ENCODE measurements around the gene EFCAB6. TPM values are rescaled to one million over a fixed set of nuclear protein-coding genes. Genes with fewer than 3 reads are reported as not detected.

Gene EFCAB6
- total RNA-seq, 6 experiments from 2014 or later = 0.29 to 1.5 (median 0.93) TPM

DNA sequence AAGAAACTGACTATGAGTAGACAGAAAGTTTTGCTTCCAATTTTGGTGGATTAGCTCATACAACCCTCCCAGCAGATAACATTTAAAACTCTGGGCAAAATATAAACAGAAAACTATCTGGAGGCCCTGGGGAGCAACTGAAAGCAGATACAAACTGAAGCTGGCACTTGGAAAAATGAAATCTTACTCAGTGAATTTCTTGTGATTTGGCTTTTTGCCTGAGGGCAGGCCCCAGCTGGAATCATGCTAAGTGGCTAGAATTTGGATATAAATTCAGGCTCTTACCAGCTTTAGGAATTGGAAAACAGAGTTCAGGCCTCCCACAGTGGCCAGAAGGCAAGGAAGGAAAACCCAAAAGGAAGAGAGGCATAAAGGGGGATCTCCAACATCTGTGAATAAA lies 85.8 kb downstream of the EFCAB6 start:
- DNase-seq = no peak
- no peaks in the 10 kb centered on the region for H3K36me3 ChIP-seq
- no peaks in the 10 kb centered on the region for H3K4me1 ChIP-seq
- H3K4me3 ChIP-seq = no peak overlapping the region
- ATAC-seq = no peak
- H3K9me3 ChIP-seq = no peaks in the 10 kb centered on the region
- no peak overlapping the region for H3K27ac ChIP-seq
- intact Hi-C loops (cut with DNase I) = no loop called here
- TF ChIP-seq POLR2A (IDR thresholded peaks at IDR 0.05) = no peak
- TF ChIP-seq, protein P1, sequence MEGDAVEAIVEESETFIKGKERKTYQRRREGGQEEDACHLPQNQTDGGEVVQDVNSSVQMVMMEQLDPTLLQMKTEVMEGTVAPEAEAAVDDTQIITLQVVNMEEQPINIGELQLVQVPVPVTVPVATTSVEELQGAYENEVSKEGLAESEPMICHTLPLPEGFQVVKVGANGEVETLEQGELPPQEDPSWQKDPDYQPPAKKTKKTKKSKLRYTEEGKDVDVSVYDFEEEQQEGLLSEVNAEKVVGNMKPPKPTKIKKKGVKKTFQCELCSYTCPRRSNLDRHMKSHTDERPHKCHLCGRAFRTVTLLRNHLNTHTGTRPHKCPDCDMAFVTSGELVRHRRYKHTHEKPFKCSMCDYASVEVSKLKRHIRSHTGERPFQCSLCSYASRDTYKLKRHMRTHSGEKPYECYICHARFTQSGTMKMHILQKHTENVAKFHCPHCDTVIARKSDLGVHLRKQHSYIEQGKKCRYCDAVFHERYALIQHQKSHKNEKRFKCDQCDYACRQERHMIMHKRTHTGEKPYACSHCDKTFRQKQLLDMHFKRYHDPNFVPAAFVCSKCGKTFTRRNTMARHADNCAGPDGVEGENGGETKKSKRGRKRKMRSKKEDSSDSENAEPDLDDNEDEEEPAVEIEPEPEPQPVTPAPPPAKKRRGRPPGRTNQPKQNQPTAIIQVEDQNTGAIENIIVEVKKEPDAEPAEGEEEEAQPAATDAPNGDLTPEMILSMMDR (IDR thresholded peaks at IDR 0.05) = no peak
- H3K27me3 ChIP-seq = no peaks in the 10 kb centered on the region

DNA sequence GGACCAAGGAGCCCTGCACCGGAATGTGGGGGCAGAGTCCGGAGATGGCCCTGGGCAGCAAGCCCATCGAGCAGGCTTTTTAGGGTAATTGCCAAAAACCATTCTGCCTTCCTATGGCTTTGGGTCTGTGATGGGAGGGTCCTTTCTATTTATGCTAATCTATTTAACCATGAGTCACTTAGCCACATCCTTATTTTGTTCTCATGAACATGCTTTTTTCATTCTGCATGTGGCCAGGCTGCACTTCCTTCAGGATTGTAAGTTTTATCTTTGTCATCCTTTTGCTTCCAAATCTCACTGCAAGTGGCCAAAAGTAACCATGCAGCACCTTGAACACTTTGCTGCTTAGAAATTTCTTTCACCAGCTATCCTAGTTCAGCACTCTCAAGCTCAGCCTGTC lies 88.3 kb downstream of the EFCAB6 start:
- 20% methylated on average over 1 of the region's 3 CpGs for WGBS (ENCODE audit: insufficient coverage, low coverage, low lambda C conversion rate, missing lambda C conversion rate)
- no peak for TF ChIP-seq POLR2A (IDR thresholded peaks at IDR 0.05)
- TF ChIP-seq, protein P1 (IDR thresholded peaks at IDR 0.05) = no peak
- no peak for ATAC-seq
- no peaks in the 10 kb centered on the region for H3K27me3 ChIP-seq
- intact Hi-C loops (cut with DNase I) = no loop called here
- DNase-seq = no peak
- no peaks in the 10 kb centered on the region for H3K4me1 ChIP-seq
- H3K27ac ChIP-seq = no peak overlapping the region
- no peaks in the 10 kb centered on the region for H3K36me3 ChIP-seq
- no peak overlapping the region for H3K4me3 ChIP-seq
- no peaks in the 10 kb centered on the region for H3K9me3 ChIP-seq

DNA sequence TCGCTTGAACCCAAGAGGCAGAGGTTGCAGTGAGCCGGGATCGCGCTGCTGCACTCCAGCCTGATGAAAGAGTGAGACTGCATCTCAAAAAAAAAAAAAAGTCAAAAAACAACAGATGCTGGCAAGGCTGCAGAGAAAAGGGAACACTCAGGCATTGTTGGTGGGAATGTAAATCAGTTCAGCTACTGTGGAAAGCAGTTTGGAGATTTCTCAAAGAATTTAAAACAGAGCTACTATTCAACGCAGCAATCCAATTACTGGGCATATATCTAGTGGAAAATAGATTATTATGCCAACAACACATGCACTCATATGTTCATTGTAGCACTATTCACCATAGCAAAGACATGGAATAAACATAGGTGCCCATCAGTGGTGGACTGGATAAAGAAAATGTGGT lies 89.7 kb downstream of the EFCAB6 start:
- Histone ChIP-seq H3K27ac (no peak overlapping the region), H3K9me3 (no peaks in the 10 kb centered on the region), H3K4me1 (no peaks in the 10 kb centered on the region), H3K27me3 (no peaks in the 10 kb centered on the region), H3K36me3 (no peaks in the 10 kb centered on the region), H3K4me3 (no peak overlapping the region)
- DNase-seq (no peak), ATAC-seq (no peak)
- intact Hi-C loops (cut with DNase I) = no loop called here
- no peak for TF ChIP-seq POLR2A (IDR thresholded peaks at IDR 0.05)
- TF ChIP-seq, protein P1 (IDR thresholded peaks at IDR 0.05) = no peak
- 93% methylated on average over 4 of the region's 5 CpGs for WGBS (ENCODE audit: insufficient coverage, low coverage, low lambda C conversion rate, missing lambda C conversion rate)

DNA sequence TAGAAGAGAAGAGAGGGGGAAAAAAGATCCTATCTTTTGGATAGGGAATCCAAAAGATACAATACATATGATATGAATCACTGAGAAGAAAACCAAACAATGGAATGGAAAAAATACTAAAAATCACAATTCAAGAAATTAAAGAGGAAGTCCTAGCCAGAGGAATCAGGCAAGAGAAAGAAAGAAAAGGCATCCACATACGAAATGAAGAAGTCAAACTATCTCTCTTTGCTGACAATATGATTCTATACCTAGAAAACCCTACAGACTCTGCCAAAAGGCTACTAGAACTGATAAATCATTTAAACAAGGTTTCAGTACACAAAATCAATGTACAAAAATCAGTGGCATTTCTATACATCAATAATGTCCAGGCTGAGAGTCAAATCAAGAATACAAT lies 91.4 kb downstream of the EFCAB6 start:
- intact Hi-C loops (cut with DNase I) = no loop called here
- Histone ChIP-seq H3K4me3 (no peak overlapping the region), H3K27me3 (no peaks in the 10 kb centered on the region), H3K9me3 (no peaks in the 10 kb centered on the region), H3K4me1 (no peaks in the 10 kb centered on the region), H3K27ac (no peak overlapping the region), H3K36me3 (peaks cover 0 to 5% (median 0%) of the 10 kb centered on the region in 4 donors)
- ATAC-seq (no peak), DNase-seq (no peak)
- 69% methylated on average over 1 of the region's 1 CpG for WGBS (ENCODE audit: insufficient coverage, low coverage, low lambda C conversion rate, missing lambda C conversion rate)
- TF ChIP-seq, protein P1 (IDR thresholded peaks at IDR 0.05) = no peak
- TF ChIP-seq POLR2A (IDR thresholded peaks at IDR 0.05) = no peak

DNA sequence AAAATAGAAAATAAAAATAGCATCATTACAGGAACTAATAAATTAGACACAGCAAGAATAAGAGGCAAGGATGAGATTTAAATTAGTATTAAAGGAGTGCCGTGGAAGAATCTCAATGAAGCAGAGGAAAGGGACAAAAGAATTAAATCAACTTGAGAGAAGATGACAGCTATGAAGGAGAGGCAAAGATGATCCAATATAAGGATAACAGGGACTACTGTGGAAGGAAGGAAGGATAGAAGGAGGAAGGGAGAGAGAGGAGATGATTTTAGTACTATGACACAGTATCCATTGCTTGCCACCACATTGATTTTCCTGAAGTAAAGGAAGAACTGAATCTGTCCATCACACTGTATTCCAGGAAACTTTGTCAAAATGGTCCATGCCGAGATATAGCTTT lies 98.0 kb downstream of the EFCAB6 start:
- 84% methylated on average over 2 of the region's 2 CpGs for WGBS (ENCODE audit: insufficient coverage, low coverage, low lambda C conversion rate, missing lambda C conversion rate)
- Histone ChIP-seq H3K4me1 (no peaks in the 10 kb centered on the region), H3K27ac (no peak overlapping the region), H3K27me3 (no peaks in the 10 kb centered on the region), H3K4me3 (no peak overlapping the region), H3K9me3 (no peaks in the 10 kb centered on the region), H3K36me3 (peaks cover 0 to 5% (median 0%) of the 10 kb centered on the region in 4 donors)
- intact Hi-C loops (cut with DNase I) = no loop called here
- no peak for TF ChIP-seq POLR2A (IDR thresholded peaks at IDR 0.05)
- TF ChIP-seq, protein P1 (IDR thresholded peaks at IDR 0.05) = no peak
- no peak for DNase-seq
- no peak for ATAC-seq

All from right lobe of liver (tissue), 6 donors.